Mesendoderm (in vitro differentiated cells): ENCODE results near the gene PTGR1.
"Not testable (repeated sequence)": the region's sequence is repeated elsewhere in the genome, so short reads cannot be mapped to it uniquely, and the experiment has no call there.

Source experiments
- DNase-seq: peaks from one replicate; pipeline ENCODE4 v3.0.0; 2013
- H2AK5ac ChIP-seq: 2 replicates; pipeline ENCODE4 v1.6.1; 2013; ENCODE audit warnings: low read length, inconsistent platforms
- H2BK120ac ChIP-seq: 2 replicates; pipeline ENCODE4 v1.6.1; 2013; ENCODE audit warnings: low read depth, mild to moderate bottlenecking, low read length, moderate library complexity, mixed read lengths
- H2BK15ac ChIP-seq: replicated peaks from 2 replicates; pipeline ENCODE4 v1.6.1; 2013; ENCODE audit warnings: low read depth, mild to moderate bottlenecking, moderate library complexity
- H2BK5ac ChIP-seq: 2 replicates; pipeline ENCODE4 v1.6.1; 2013; ENCODE audit warnings: low read length, inconsistent platforms
- H3K18ac ChIP-seq: 2 replicates; pipeline ENCODE4 v1.6.1; 2013; ENCODE audit warnings: mild to moderate bottlenecking, low read length, mixed read lengths
- H3K23ac ChIP-seq: one replicate; pipeline ENCODE4 v1.6.1; 2013; ENCODE audit warnings: low read length
- H3K27ac ChIP-seq: 2 replicates; pipeline ENCODE4 v1.5.1; 2013; ENCODE audit warnings: low read depth, mild to moderate bottlenecking, inconsistent platforms, low read length, moderate library complexity
- H3K27me3 ChIP-seq: 2 replicates; pipeline ENCODE4 v1.6.1; 2013; ENCODE audit warnings: low read length, control low read depth, mild to moderate bottlenecking, inconsistent platforms; ENCODE audit not compliant: insufficient read depth, poor library complexity
- H3K36me3 ChIP-seq: 2 replicates; pipeline ENCODE4 v1.6.1; 2013; ENCODE audit warnings: low read length, inconsistent platforms; ENCODE audit not compliant: control insufficient read depth, insufficient read depth
- H3K4ac ChIP-seq: one replicate; pipeline ENCODE4 v1.6.1; 2013; ENCODE audit warnings: low read depth, mild to moderate bottlenecking, low read length, moderate library complexity
- H3K4me1 ChIP-seq: 2 replicates; pipeline ENCODE4 v1.6.1; 2013; ENCODE audit warnings: low read depth, low read length, inconsistent platforms; ENCODE audit not compliant: control insufficient read depth
- H3K4me2 ChIP-seq: 2 replicates; pipeline ENCODE4 v1.6.1; 2013; ENCODE audit warnings: low read length
- H3K4me3 ChIP-seq: 2 replicates; pipeline ENCODE4 v1.5.1; 2013; ENCODE audit warnings: mild to moderate bottlenecking, low read length
- H3K56ac ChIP-seq: one replicate; pipeline ENCODE4 v1.6.1; 2013; ENCODE audit warnings: low read length
- H3K79me1 ChIP-seq: 2 replicates; pipeline ENCODE4 v1.6.1; 2013; ENCODE audit warnings: low read length, inconsistent platforms
- H3K79me2 ChIP-seq: 2 replicates; pipeline ENCODE4 v1.6.1; 2013; ENCODE audit warnings: mild to moderate bottlenecking, low read length; ENCODE audit not compliant: control insufficient read depth, insufficient read depth
- H3K9ac ChIP-seq: 2 replicates; pipeline ENCODE4 v1.6.1; 2013; ENCODE audit warnings: low read length, inconsistent platforms
- H4K5ac ChIP-seq: one replicate; pipeline ENCODE4 v1.6.1; 2013; ENCODE audit warnings: low read length
- H4K8ac ChIP-seq: one replicate; pipeline ENCODE4 v1.6.1; 2013; ENCODE audit warnings: low read depth, mild to moderate bottlenecking, control low read depth, low read length, moderate library complexity
- WGBS: extraction: QIAGEN DNeasy Blood & Tissue Kit; methylation state at CpG from one replicate; pipeline ENCODE4 v1.1.7; 2013; ENCODE audit warnings: low lambda C conversion rate, missing lambda C conversion rate; ENCODE audit not compliant: insufficient coverage; ENCODE audit errors: extremely low coverage; 5-methylcytosine and 5-hydroxymethylcytosine counted together

The PTGR1 gene

GRCh38 chr9:111627260-111627963 lies 28.0 kb upstream of the PTGR1 start:
- H4K5ac ChIP-seq: no peak overlapping the region
- H3K79me1 ChIP-seq: no peaks in the 10 kb centered on the region
- H3K36me3 ChIP-seq: no peaks in the 10 kb centered on the region
- H3K4me1 ChIP-seq: peaks cover 1% of the 10 kb centered on the region
- no peak overlapping the region for H3K56ac ChIP-seq
- H2AK5ac ChIP-seq: no peak overlapping the region
- no peak overlapping the region for H2BK120ac ChIP-seq
- no peak for DNase-seq
- H2BK5ac ChIP-seq: no peak overlapping the region
- no peak overlapping the region for H3K27ac ChIP-seq
- no peaks in the 10 kb centered on the region for H3K27me3 ChIP-seq
- H3K4me3 ChIP-seq: no peak overlapping the region
- H3K79me2 ChIP-seq: peaks cover 10% of the 10 kb centered on the region
- no peak overlapping the region for H3K4ac ChIP-seq
- no peak overlapping the region for H2BK15ac ChIP-seq
- no CpG with 5 or more reads among the region's 7 CpGs for WGBS
- H3K4me2 ChIP-seq: no peak overlapping the region
- H3K9ac ChIP-seq: no peak overlapping the region
- H3K23ac ChIP-seq: no peak overlapping the region
- H4K8ac ChIP-seq: no peak overlapping the region
- no peak overlapping the region for H3K18ac ChIP-seq

GRCh38 chr9:111622626-111623025 lies 23.2 kb upstream of the PTGR1 start:
- Histone ChIP-seq H2BK5ac (no peak overlapping the region), H3K79me2 (no peaks in the 10 kb centered on the region), H3K27me3 (no peaks in the 10 kb centered on the region), H3K23ac (no peak overlapping the region), H2BK120ac (no peak overlapping the region), H3K18ac (no peak overlapping the region), H2AK5ac (no peak overlapping the region), H3K4me1 (no peaks in the 10 kb centered on the region), H4K8ac (no peak overlapping the region), H3K27ac (no peak overlapping the region), H3K79me1 (no peaks in the 10 kb centered on the region), H2BK15ac (no peak overlapping the region), H4K5ac (no peak overlapping the region), H3K36me3 (no peaks in the 10 kb centered on the region), H3K4me3 (no peak overlapping the region), H3K9ac (no peak overlapping the region), H3K4me2 (no peak overlapping the region), H3K56ac (peak overlapping the region; percentile 17), H3K4ac (no peak overlapping the region)
- DNase-seq: no peak
- no CpG with 5 or more reads among the region's 3 CpGs for WGBS

DNA sequence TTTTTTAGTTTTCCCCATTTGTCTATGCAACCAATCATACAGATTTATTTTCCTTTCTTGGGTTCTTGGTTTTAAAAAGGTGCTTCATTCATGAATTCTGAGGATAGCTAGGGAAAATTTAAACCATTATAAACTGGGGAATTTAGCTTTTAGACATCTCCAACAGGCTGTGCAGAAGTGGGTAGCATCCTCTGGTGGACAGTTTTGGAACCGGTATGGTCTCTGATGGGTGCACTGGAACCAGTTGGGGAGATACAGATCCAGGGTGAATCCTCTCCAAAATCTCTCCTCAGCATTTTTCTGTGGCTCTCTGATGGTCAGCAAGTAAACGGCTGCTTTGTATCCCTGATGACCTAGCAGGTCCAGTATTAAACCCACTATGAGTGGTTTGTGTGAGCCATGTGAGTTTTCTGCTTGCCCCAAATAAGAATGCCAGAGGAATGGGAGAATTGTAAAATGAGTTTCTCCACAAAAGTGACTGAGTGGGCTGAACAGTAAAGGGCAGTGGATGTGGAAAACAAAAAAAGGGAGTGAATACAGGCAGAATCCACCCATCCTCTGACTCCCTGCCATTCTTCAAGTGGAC lies 22.5 kb upstream of the PTGR1 start:
- no CpG with 5 or more reads among the region's 2 CpGs for WGBS
- Histone ChIP-seq H3K4ac (no peak overlapping the region), H3K79me2 (no peaks in the 10 kb centered on the region), H3K36me3 (no peaks in the 10 kb centered on the region), H2AK5ac (no peak overlapping the region), H3K4me1 (no peaks in the 10 kb centered on the region), H4K5ac (no peak overlapping the region), H2BK120ac (no peak overlapping the region), H3K9ac (no peak overlapping the region), H4K8ac (no peak overlapping the region), H3K27ac (no peak overlapping the region), H2BK5ac (no peak overlapping the region), H3K27me3 (no peaks in the 10 kb centered on the region), H3K4me2 (no peak overlapping the region), H3K4me3 (no peak overlapping the region), H2BK15ac (no peak overlapping the region), H3K18ac (no peak overlapping the region), H3K23ac (no peak overlapping the region), H3K79me1 (no peaks in the 10 kb centered on the region), H3K56ac (no peak overlapping the region)
- DNase-seq: no peak

DNA sequence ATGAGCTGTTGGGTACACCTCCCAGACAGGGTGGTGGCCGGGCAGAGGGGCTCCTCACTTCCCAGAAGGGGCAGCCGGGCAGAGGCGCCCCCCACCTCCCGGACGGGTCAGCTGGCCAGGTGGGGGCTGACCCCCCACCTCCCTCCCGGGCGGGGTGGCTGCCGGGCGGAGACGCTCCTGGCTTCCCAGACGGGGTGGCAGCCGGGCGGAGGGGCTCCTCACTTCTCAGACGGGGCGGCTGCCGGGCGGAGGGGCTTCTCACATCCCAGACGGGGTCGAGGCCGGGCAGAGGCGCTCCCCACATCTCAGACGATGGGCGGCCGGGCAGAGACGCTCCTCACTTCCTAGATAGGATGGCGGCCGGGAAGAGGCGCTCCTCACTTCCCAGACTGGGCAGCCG lies 17.9 kb upstream of the PTGR1 start:
- H3K4me1 ChIP-seq, H3K23ac ChIP-seq, H3K79me1 ChIP-seq, H3K56ac ChIP-seq, DNase-seq, H3K27me3 ChIP-seq, H2BK15ac ChIP-seq, H3K4me2 ChIP-seq, H3K27ac ChIP-seq, H2AK5ac ChIP-seq, H3K18ac ChIP-seq, H2BK120ac ChIP-seq, H3K36me3 ChIP-seq, H3K79me2 ChIP-seq, H3K9ac ChIP-seq, H4K8ac ChIP-seq, H4K5ac ChIP-seq, H3K4ac ChIP-seq, H3K4me3 ChIP-seq, H2BK5ac ChIP-seq: not testable (repeated sequence)
- no CpG with 5 or more reads among the region's 29 CpGs for WGBS

- Histone ChIP-seq H2AK5ac (no peak overlapping the region), H2BK15ac (no peak overlapping the region), H3K4me3 (no peak overlapping the region), H3K9ac (no peak overlapping the region), H2BK5ac (no peak overlapping the region), H3K36me3 (no peaks in the 10 kb centered on the region), H3K79me2 (no peaks in the 10 kb centered on the region), H3K27ac (no peak overlapping the region), H3K23ac (no peak overlapping the region), H3K27me3 (no peaks in the 10 kb centered on the region), H2BK120ac (no peak overlapping the region), H3K4ac (no peak overlapping the region), H3K4me1 (no peaks in the 10 kb centered on the region), H4K8ac (no peak overlapping the region), H3K4me2 (no peak overlapping the region), H4K5ac (no peak overlapping the region), H3K56ac (no peak overlapping the region), H3K79me1 (no peaks in the 10 kb centered on the region), H3K18ac (no peak overlapping the region)
- DNase-seq: no peak
- no CpG with 5 or more reads among the region's 3 CpGs for WGBS
These were observed 16.5 kb upstream of the PTGR1 start for GRCh38 chr9:111615928-111616327.
